Kidney epithelial cell (primary cell): ENCODE data around the gene VCL. TPM values are rescaled to one million over a fixed set of nuclear protein-coding genes. Genes with fewer than 3 reads are reported as not detected.

Experiments
- DNase-seq: peaks from one replicate; pipeline ENCODE4 v3.0.0-alpha.2; 2010; ENCODE audit warnings: low read depth
- H3K27me3 ChIP-seq: 2 replicates; pipeline ENCODE4 v1.6.0; 2011; ENCODE audit warnings: low read length; ENCODE audit not compliant: control insufficient read depth, insufficient read depth
- H3K36me3 ChIP-seq: 2 replicates; pipeline ENCODE4 v1.5.1; 2011; ENCODE audit warnings: low read length; ENCODE audit not compliant: control insufficient read depth, insufficient read depth
- H3K4me3 ChIP-seq: 2 replicates; pipeline ENCODE4 v1.5.1; 2011; ENCODE audit warnings: low read depth, mild to moderate bottlenecking, control low read depth, low read length
- total RNA-seq: library from RNA; depleted of rRNA; stranded (reverse); fragments of >200 nt; gene quantifications from 2 replicates; pipeline ENCODE4 v1.2.3, GENCODE V29; 2015
- TF ChIP-seq, protein P1 (sequence below): IDR thresholded peaks from 2 replicates; pipeline ENCODE4 v1.5.1; 2011; ENCODE audit warnings: mild to moderate bottlenecking, moderate library complexity, low read length, control low read depth, inconsistent platforms; ENCODE audit not compliant: insufficient read depth, poor library complexity, severe bottlenecking

VCL gene
- total RNA-seq, 1 donor from 2014 or later = 148 TPM

DNA sequence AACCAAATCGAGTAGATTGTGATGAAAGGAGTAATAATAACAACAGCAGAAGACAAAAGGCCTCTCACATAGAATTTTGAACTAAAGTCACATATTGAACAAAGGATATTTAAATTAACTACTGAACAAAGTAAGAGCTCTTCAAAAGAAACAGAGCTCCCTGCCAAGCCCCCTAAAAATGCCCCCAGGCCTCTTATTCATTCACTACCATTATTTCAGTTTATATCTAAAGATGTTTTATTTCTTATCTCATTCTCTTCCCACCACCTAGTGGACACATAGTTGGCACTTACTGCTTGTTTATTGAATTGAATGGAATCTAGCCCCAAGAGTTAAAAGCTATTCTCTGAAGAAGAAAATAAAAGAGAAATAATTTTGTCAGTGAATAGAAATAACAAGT is 37.4 kb downstream of the VCL start:
- H3K36me3 ChIP-seq = no peaks in the 10 kb centered on the region
- TF ChIP-seq, protein P1, sequence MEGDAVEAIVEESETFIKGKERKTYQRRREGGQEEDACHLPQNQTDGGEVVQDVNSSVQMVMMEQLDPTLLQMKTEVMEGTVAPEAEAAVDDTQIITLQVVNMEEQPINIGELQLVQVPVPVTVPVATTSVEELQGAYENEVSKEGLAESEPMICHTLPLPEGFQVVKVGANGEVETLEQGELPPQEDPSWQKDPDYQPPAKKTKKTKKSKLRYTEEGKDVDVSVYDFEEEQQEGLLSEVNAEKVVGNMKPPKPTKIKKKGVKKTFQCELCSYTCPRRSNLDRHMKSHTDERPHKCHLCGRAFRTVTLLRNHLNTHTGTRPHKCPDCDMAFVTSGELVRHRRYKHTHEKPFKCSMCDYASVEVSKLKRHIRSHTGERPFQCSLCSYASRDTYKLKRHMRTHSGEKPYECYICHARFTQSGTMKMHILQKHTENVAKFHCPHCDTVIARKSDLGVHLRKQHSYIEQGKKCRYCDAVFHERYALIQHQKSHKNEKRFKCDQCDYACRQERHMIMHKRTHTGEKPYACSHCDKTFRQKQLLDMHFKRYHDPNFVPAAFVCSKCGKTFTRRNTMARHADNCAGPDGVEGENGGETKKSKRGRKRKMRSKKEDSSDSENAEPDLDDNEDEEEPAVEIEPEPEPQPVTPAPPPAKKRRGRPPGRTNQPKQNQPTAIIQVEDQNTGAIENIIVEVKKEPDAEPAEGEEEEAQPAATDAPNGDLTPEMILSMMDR = peak; percentile 17
- DNase-seq = no peak
- no peak overlapping the region for H3K4me3 ChIP-seq
- no peaks in the 10 kb centered on the region for H3K27me3 ChIP-seq

DNA sequence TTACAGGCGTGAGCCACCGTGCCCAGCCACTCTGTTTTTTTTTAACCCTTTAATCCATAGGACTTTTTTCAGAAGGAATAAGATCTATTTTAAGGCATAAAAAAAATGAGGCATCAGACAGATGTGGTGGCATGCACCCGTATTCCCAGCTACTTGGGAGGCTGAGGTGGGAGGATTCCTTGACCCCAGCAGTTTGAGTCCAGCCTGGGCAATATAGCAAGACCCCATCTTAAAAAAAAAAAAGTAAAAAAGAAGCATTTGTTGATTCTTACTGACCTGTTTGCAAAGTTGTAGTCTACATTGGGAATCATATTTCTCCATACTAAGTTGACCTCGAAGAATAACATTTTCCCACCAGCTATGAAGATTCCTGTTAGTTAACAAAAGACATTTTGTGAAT is 38.6 kb downstream of the VCL start:
- no peaks in the 10 kb centered on the region for H3K27me3 ChIP-seq
- H3K4me3 ChIP-seq = no peak overlapping the region
- H3K36me3 ChIP-seq = no peaks in the 10 kb centered on the region
- TF ChIP-seq, protein P1 = no peak
- DNase-seq = no peak

DNA sequence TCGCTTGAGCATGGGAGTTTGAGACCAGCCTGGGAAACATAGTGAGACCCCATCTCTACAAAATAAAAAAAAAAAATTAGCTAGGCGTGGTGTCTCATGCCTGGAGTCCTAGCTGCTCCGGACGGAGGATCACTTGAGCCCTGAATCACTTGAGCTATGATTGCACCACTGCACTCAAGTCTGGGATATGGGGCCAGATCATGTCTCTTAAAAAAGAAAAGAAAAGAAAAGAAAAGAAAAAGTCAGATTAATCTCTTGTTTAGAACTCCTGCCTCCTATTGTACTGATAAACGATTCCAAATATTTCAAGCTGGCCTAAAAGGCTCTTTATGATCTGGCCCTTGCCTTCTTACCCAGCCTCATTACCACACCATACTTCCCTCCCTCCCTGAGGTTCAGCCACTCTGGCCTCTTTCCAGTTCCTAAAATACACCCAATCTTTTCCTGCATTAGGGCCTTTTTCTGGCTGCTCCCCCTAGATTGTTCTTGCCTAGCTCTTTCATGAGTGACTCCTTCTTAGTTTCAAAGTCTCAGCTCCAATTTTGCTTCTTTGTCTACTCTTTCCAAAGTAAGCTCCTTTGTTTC is 41.7 kb downstream of the VCL start:
- no peaks in the 10 kb centered on the region for H3K36me3 ChIP-seq
- H3K4me3 ChIP-seq = no peak overlapping the region
- H3K27me3 ChIP-seq = no peaks in the 10 kb centered on the region
- no peak for DNase-seq
- TF ChIP-seq, protein P1 = no peak

DNA sequence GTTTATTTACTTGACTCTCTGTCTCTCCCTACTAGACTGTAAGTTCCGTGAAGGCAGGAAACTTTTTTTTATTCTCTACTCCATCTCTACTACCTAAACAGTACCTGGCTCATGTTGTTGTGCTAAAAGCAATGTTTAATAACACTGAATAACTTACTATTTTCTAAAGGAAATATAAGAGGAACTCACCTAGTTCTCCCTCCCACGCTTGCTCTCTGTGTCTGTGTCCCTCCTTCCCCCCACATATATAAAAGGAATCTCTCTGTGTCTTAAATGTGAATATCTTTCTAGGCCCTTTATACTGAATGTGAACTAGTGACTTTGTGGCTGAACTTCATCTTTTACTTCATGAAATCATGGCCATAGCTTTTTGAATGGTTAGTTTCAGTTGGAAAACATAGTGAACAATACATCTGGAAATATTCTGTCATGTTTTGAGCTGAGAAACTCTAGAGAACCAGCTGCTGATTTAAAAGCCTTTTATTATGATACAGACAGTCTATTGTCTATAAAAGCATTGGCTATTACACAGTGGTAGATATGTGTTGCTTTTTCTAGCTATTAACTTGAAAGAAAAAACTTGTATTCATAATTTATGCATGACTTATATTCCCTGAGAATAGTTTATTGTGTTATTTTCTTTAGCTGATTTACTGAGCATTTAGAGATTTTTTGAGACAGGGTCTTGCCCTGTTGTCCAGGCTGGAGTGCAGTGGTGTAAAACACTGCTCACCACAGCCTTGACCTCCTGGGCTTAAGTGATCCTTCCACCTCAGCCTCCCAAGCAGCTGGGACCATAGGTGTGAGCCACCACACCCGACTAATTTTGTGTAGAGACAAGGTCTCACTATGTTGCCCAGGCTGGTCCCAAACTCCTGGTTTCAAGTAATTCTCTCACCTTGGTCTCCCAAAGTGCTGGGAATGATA is 42.5 kb downstream of the VCL start:
- no peaks in the 10 kb centered on the region for H3K36me3 ChIP-seq

DNA sequence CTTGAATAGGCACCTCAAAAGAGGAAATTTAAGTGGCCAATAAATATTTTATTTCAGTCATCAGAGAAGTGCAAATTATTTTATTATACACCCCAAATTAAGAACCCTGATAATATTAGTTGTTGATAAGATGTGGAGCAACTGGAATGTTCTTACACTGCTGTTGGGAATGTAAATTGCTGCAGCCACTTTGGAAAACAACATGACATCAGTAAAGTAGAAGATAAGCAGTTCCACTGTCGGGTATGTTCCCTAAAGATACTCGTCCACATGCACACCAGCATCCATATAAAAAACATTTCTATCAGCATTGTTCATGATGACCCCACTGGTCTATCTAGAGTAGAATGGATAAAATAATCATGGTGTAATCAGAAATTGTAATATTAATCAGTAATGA is 46.5 kb downstream of the VCL start:
- DNase-seq = no peak
- TF ChIP-seq, protein P1 = no peak
- Histone ChIP-seq H3K36me3 (no peaks in the 10 kb centered on the region), H3K4me3 (no peak overlapping the region), H3K27me3 (no peaks in the 10 kb centered on the region)

More for the DNA sequence above, 42.5 kb downstream of the VCL start:
- TF ChIP-seq, protein P1 = no peak
- H3K27me3 ChIP-seq = no peaks in the 10 kb centered on the region
- H3K4me3 ChIP-seq = no peak overlapping the region
- DNase-seq = no peak
